ENCODE measurements around the gene LRRC17. TPM values are rescaled to one million over a fixed set of nuclear protein-coding genes. Genes with fewer than 3 reads are reported as not detected.

Gene LRRC17
- total RNA-seq, 2 donors from 2014 or later: 1.0 to 9.8 TPM

DNA sequence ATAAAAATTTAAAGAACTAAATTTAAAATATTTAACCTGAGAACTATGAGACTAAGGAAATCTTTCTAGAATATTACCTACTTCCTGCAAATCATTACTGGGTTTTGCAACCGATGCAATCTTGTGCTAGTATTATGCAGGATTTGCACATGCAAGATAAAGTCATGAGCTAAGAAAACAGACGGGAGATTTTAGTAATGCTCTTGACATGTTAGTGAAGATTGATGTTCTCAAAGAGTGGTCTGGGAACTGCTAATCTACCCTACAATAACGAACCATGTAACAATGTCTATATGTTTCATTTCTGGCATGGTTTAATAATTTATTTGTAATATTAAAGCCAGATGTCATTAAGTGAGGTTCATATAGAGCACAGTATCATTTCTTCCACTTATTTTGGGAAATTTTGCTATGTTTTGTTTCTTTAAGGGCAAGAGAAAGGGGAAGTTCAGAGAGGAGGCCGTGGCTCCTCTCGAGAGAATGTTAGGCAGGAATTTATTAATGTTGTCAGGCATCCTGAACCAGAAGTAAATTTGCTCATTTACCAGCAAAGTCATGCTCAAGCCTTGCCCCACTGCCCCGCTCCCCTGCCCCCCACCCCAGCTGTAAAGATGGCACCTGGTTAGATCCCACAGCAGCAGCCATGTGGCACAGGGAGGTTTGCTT, 22.8 kb downstream of the LRRC17 start:
- H3K27me3 ChIP-seq (replicated peaks; ENCODE audit: insufficient read depth): no peaks in the 10 kb centered on the region
- TF ChIP-seq POLR2A (IDR thresholded peaks at IDR 0.05): no peak
- TF ChIP-seq CTCF (IDR thresholded peaks at IDR 0.05): no peak
- TF ChIP-seq POLR2AphosphoS5 (IDR thresholded peaks at IDR 0.05): no peak
- H3K4me1 ChIP-seq (replicated peaks): no peaks in the 10 kb centered on the region
- no peaks in the 10 kb centered on the region for H3K36me3 ChIP-seq
- DNase-seq (ENCODE audit: low spot score): no peak
- intact Hi-C loops (cut with DNase I): loop anchor here (10.0 kb wide), 1 partner anchor 59 kb away; no protein-coding TSS in a partner anchor
- no peaks in the 10 kb centered on the region for H3K9me3 ChIP-seq
- no peak overlapping the region for H3K27ac ChIP-seq
- 57% methylated on average over 6 of the region's 6 CpGs for WGBS
- no peak overlapping the region for H3K4me3 ChIP-seq

DNA sequence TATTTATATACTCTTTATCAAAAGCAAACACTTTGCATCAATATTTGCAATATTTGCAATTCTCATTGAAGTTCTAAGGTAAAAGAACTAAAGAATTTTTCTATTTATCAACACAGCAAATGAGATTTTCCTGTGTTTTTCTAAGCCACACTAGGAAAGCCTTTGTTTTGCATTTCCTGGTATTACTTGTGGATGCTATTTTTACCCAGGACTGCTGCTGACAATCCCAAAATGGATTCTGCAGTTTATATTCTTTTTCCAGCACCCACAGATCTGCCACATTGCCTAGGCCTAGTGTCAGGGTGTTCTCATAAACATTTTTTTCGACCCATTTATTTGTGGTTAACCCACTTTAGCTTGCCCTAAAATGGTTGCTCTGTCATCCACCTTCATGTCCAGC, 25.9 kb downstream of the LRRC17 start:
- H3K4me3 ChIP-seq: no peak overlapping the region
- no peaks in the 10 kb centered on the region for H3K36me3 ChIP-seq
- 57% methylated on average over 1 of the region's 1 CpG for whole genome bisulfite sequencing
- H3K9me3 ChIP-seq: no peaks in the 10 kb centered on the region
- intact Hi-C loops (cut with DNase I): loop anchor here (10.0 kb wide), 1 partner anchor 56 kb away; no protein-coding TSS in a partner anchor
- H3K27ac ChIP-seq: no peak overlapping the region
- H3K4me1 ChIP-seq (replicated peaks): no peaks in the 10 kb centered on the region
- no peak for TF ChIP-seq POLR2AphosphoS5 (IDR thresholded peaks at IDR 0.05)
- TF ChIP-seq CTCF (IDR thresholded peaks at IDR 0.05): no peak
- no peak for TF ChIP-seq POLR2A (IDR thresholded peaks at IDR 0.05)
- H3K27me3 ChIP-seq (replicated peaks; ENCODE audit: insufficient read depth): no peaks in the 10 kb centered on the region
- no peak for DNase-seq (ENCODE audit: low spot score)

- WGBS: 38% methylated on average over 4 of the region's 4 CpGs
- intact Hi-C loops (cut with DNase I): no loop called here
- no peak overlapping the region for H3K4me3 ChIP-seq
- no peaks in the 10 kb centered on the region for H3K9me3 ChIP-seq
- DNase-seq (ENCODE audit: low spot score): no peak
- H3K27me3 ChIP-seq (replicated peaks; ENCODE audit: insufficient read depth): no peaks in the 10 kb centered on the region
- TF ChIP-seq CTCF (IDR thresholded peaks at IDR 0.05) (no peak), POLR2AphosphoS5 (IDR thresholded peaks at IDR 0.05) (no peak), POLR2A (IDR thresholded peaks at IDR 0.05) (no peak)
- H3K27ac ChIP-seq: no peak overlapping the region
- H3K36me3 ChIP-seq: no peaks in the 10 kb centered on the region
- no peaks in the 10 kb centered on the region for H3K4me1 ChIP-seq (replicated peaks)
Observed at GRCh38 chr7:102942181-102942866, 29.5 kb downstream of the LRRC17 start.

DNA sequence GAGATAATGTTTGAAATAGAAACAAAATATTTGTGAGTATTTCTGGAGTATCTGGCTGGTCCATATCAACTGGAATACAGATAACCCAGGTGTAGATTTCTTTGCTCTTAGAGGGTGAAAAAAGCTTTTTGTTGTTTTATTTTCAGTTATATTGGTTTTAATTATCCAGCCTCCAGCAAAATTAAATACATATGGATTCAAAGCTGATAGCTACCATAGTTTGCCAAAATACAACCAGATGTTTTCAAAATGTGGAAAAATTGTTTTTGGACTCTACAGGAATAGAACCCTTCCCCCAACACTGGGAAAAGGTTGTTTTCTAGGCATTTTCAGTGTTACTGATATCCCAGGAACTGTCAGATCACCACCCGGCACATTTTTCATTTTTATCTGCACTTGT, 30.1 kb downstream of the LRRC17 start:
- no peak overlapping the region for H3K27ac ChIP-seq

More for the DNA sequence above, 30.1 kb downstream of the LRRC17 start:
- Histone ChIP-seq H3K9me3 (no peaks in the 10 kb centered on the region), H3K4me3 (no peak overlapping the region), H3K4me1 (replicated peaks) (no peaks in the 10 kb centered on the region), H3K36me3 (no peaks in the 10 kb centered on the region), H3K27me3 (replicated peaks; ENCODE audit: insufficient read depth) (no peaks in the 10 kb centered on the region)
- DNase-seq (ENCODE audit: low spot score): no peak
- intact Hi-C loops (cut with DNase I): no loop called here
- 85% methylated on average over 1 of the region's 1 CpG for whole genome bisulfite sequencing
- TF ChIP-seq CTCF (IDR thresholded peaks at IDR 0.05) (no peak), POLR2AphosphoS5 (IDR thresholded peaks at IDR 0.05) (no peak), POLR2A (IDR thresholded peaks at IDR 0.05) (no peak)

Measured in prostate gland (tissue), 2 donors.